Limb (tissue), 2 donors: Measurements from ENCODE around the gene FOXJ3.

ENCODE experiments used
- DNase-seq, 2 donors: peaks; one replicate each; pipeline ENCODE4 v3.0.0-alpha.2; 2016; ENCODE audit errors: extremely low spot score in 2 of 2

The FOXJ3 gene

GRCh38 chr1:42144711-42145388, 190.2 kb downstream of the FOXJ3 start:
- no peak for DNase-seq

- DNase-seq, result no peak
Measured at GRCh38 chr1:42143896-42144710, 190.9 kb downstream of the FOXJ3 start.

- DNase-seq, result no peak
Measured at GRCh38 chr1:42142894-42143675, 191.9 kb downstream of the FOXJ3 start.

- DNase-seq, result no peak
Measured at GRCh38 chr1:42141978-42142377, 193.1 kb downstream of the FOXJ3 start.

- DNase-seq, result no peak
Measured at GRCh38 chr1:42140191-42140590, 194.8 kb downstream of the FOXJ3 start.

GRCh38 chr1:42139444-42139843, 195.6 kb downstream of the FOXJ3 start:
- no peak for DNase-seq

- no peak for DNase-seq
Measured at GRCh38 chr1:42138586-42138985, 196.4 kb downstream of the FOXJ3 start.

- DNase-seq, result no peak
Measured at GRCh38 chr1:42137766-42138165, 197.3 kb downstream of the FOXJ3 start.

- DNase-seq, result no peak
Measured at GRCh38 chr1:42136466-42136865, 198.6 kb downstream of the FOXJ3 start.

GRCh38 chr1:42135426-42135825, 199.6 kb downstream of the FOXJ3 start:
- no peak for DNase-seq

GRCh38 chr1:42133809-42134526, 201.1 kb downstream of the FOXJ3 start:
- DNase-seq, result no peak

- no peak for DNase-seq
Measured at GRCh38 chr1:42133390-42133789, 201.6 kb downstream of the FOXJ3 start.

- no peak for DNase-seq
Measured at GRCh38 chr1:42130061-42130660, 204.9 kb downstream of the FOXJ3 start.

GRCh38 chr1:42128964-42129363, 206.1 kb downstream of the FOXJ3 start:
- no peak for DNase-seq

GRCh38 chr1:42128499-42128898, 206.5 kb downstream of the FOXJ3 start:
- no peak for DNase-seq

- DNase-seq, result no peak
Measured at GRCh38 chr1:42127767-42128166, 207.3 kb downstream of the FOXJ3 start.
